IMR-90 (cell line): ENCODE data around the gene TMEM126B. TPM values are rescaled to one million over a fixed set of nuclear protein-coding genes. Genes with fewer than 3 reads are reported as not detected.
A peak's percentile ranks its signal among the peaks of the same experiment; 100 is the strongest.

Source experiments
- ATAC-seq: fragments of 200-7000 bp; cut with Tn5 transposase; 2 replicates; pipeline ENCODE4 v1.9.1; 2020; ENCODE audit warnings: low read depth, mild to moderate bottlenecking, moderate library complexity
- BruUV-seq: library from RNA; stranded (reverse); fragments of 400-500 nt; replicated peaks from 2 replicates; lab custom pipeline; 2021; lab: Mats Ljungman, UMichigan
- CTCF ChIA-PET: fragments of 300-600 bp; formaldehyde crosslinking; extraction: SDS; loops from one replicate; lab custom pipeline; 2021; ENCODE audit warnings: antibody characterized with exemption; lab: Yijun Ruan, JAX
- POLR2A ChIA-PET: fragments of 300-600 bp; sonication (Branson Sonifier 250); formaldehyde crosslinking; loops from one replicate; lab custom pipeline; 2022; ENCODE audit warnings: antibody characterized with exemption; ENCODE audit not compliant: unreplicated experiment; lab: Charles Lee
- DNase-seq: peaks from one replicate; pipeline ENCODE4 v3.0.0; 2013
- H2AFZ ChIP-seq: replicated peaks from 2 replicates; pipeline ENCODE3; 2013; ENCODE audit warnings: low read length, mild to moderate bottlenecking; ENCODE audit not compliant: poor library complexity
- H2AK5ac ChIP-seq: 2 replicates; pipeline ENCODE4 v1.6.1; 2013; ENCODE audit warnings: low read depth, low read length, inconsistent platforms
- H2AK9ac ChIP-seq: replicated peaks from 2 replicates; pipeline ENCODE3; 2013; ENCODE audit warnings: mild to moderate bottlenecking, low read depth, low read length, moderate library complexity; ENCODE audit not compliant: poor library complexity
- H2BK120ac ChIP-seq: 2 replicates; pipeline ENCODE4 v1.6.1; 2013; ENCODE audit warnings: low read depth, low read length, inconsistent platforms
- H2BK15ac ChIP-seq: 3 replicates; pipeline ENCODE4 v1.6.1; 2013; ENCODE audit warnings: low read depth, low read length, inconsistent platforms
- H2BK20ac ChIP-seq: 2 replicates; pipeline ENCODE4 v1.6.1; 2013; ENCODE audit warnings: low read depth, mild to moderate bottlenecking, inconsistent platforms, low read length, moderate library complexity
- H2BK5ac ChIP-seq: 2 replicates; pipeline ENCODE4 v1.6.1; 2013; ENCODE audit warnings: mild to moderate bottlenecking, low read depth, low read length, inconsistent platforms; ENCODE audit not compliant: poor library complexity, severe bottlenecking
- H3K14ac ChIP-seq: replicated peaks from 2 replicates; pipeline ENCODE4 v1.6.1; 2013; ENCODE audit warnings: low read depth, low read length, inconsistent platforms
- H3K18ac ChIP-seq: 2 replicates; pipeline ENCODE4 v1.6.1; 2013; ENCODE audit warnings: low read depth, low read length, control low read depth
- H3K23ac ChIP-seq: 2 replicates; pipeline ENCODE4 v1.6.1; 2013; ENCODE audit warnings: low read depth, low read length, inconsistent platforms
- H3K27ac ChIP-seq: 2 replicates; pipeline ENCODE4 v1.5.1; 2013; ENCODE audit warnings: mild to moderate bottlenecking, control low read depth, low read length; ENCODE audit not compliant: insufficient read depth
- H3K27me3 ChIP-seq: 2 replicates; pipeline ENCODE4 v1.6.1; 2013; ENCODE audit warnings: low read length; ENCODE audit not compliant: control insufficient read depth, insufficient read depth
- H3K36me3 ChIP-seq: 2 replicates; pipeline ENCODE4 v1.6.1; 2013; ENCODE audit warnings: low read length, mixed read lengths; ENCODE audit not compliant: control insufficient read depth, insufficient read depth
- H3K4ac ChIP-seq: 2 replicates; pipeline ENCODE4 v1.6.1; 2013; ENCODE audit warnings: low read depth, low read length, inconsistent platforms
- H3K4me1 ChIP-seq: 2 replicates; pipeline ENCODE4 v1.6.1; 2013; ENCODE audit warnings: low read length, mixed read lengths; ENCODE audit not compliant: control insufficient read depth, insufficient read depth
- H3K4me2 ChIP-seq: 2 replicates; pipeline ENCODE4 v1.6.1; 2013; ENCODE audit warnings: low read depth, mild to moderate bottlenecking, control low read depth, low read length, moderate library complexity
- H3K4me3 ChIP-seq: 2 replicates; pipeline ENCODE4 v1.5.1; 2013; ENCODE audit warnings: low read depth, mild to moderate bottlenecking, control low read depth, low read length, moderate library complexity; ENCODE audit not compliant: insufficient read depth
- H3K56ac ChIP-seq: 2 replicates; pipeline ENCODE4 v1.6.1; 2013; ENCODE audit warnings: low read length, inconsistent platforms; ENCODE audit not compliant: insufficient read depth; ENCODE audit errors: extremely low read depth
- H3K79me1 ChIP-seq, 2 experiments: 2 replicates each; pipeline ENCODE4 v1.6.1; 2013; ENCODE audit warnings: low read length in 2 of 2, inconsistent platforms in 1 of 2, low read depth in 1 of 2
- H3K9ac ChIP-seq: 2 replicates; pipeline ENCODE4 v1.6.1; 2013; ENCODE audit warnings: low read depth, low read length, control low read depth
- H3K9me1 ChIP-seq: 2 replicates; pipeline ENCODE4 v1.6.1; 2013; ENCODE audit warnings: low read length, inconsistent platforms; ENCODE audit not compliant: insufficient read depth
- H3K9me3 ChIP-seq: 2 replicates; pipeline ENCODE4 v1.6.1; 2013; ENCODE audit warnings: low read length; ENCODE audit not compliant: control insufficient read depth, insufficient read depth
- H4K20me1 ChIP-seq: 2 replicates; pipeline ENCODE4 v1.6.1; 2013; ENCODE audit warnings: low read length, inconsistent platforms; ENCODE audit not compliant: insufficient read depth
- H4K5ac ChIP-seq: 2 replicates; pipeline ENCODE4 v1.6.1; 2013; ENCODE audit warnings: mild to moderate bottlenecking, low read depth, low read length, control low read depth
- H4K8ac ChIP-seq, 2 experiments: 2 replicates each; pipeline ENCODE4 v1.6.1; 2013; ENCODE audit warnings: low read depth in 2 of 2, low read length in 2 of 2, control low read depth in 1 of 2, inconsistent platforms in 1 of 2
- H4K91ac ChIP-seq: 2 replicates; pipeline ENCODE4 v1.6.1; 2013; ENCODE audit warnings: low read depth, low read length, inconsistent platforms; ENCODE audit not compliant: insufficient read depth
- BHLHE40 ChIP-seq: fragments of 150-350 bp; IDR thresholded peaks from 2 replicates; pipeline ENCODE4 v1.6.1; 2016; ENCODE audit warnings: mild to moderate bottlenecking, low read depth, low read length
- CEBPB ChIP-seq: IDR thresholded peaks from 2 replicates; pipeline ENCODE4 v1.6.1; 2012; ENCODE audit warnings: low read depth, low read length, improper control_type of control experiment
- CHD1 ChIP-seq: IDR thresholded peaks from 2 replicates; pipeline ENCODE4 v1.6.1; 2012; ENCODE audit warnings: low read depth, low read length, improper control_type of control experiment
- CTCF ChIP-seq: conservative IDR thresholded peaks from 2 replicates; pipeline ENCODE4 v1.5.1; 2012; ENCODE audit warnings: mild to moderate bottlenecking, low read depth, low read length, improper control_type of control experiment
- ELK1 ChIP-seq: fragments of 150-350 bp; IDR thresholded peaks from 2 replicates; pipeline ENCODE4 v1.6.1; 2016; ENCODE audit warnings: low read depth, mild to moderate bottlenecking, low read length, moderate library complexity, borderline replicate concordance
- FOS ChIP-seq: fragments of 150-350 bp; IDR thresholded peaks from 2 replicates; pipeline ENCODE4 v1.6.1; 2016; ENCODE audit warnings: low read depth, low read length
- MAFK ChIP-seq: IDR thresholded peaks from 2 replicates; pipeline ENCODE4 v1.6.1; 2012; ENCODE audit warnings: low read depth, low read length, improper control_type of control experiment
- MAZ ChIP-seq: IDR thresholded peaks from 2 replicates; pipeline ENCODE4 v1.6.1; 2012; ENCODE audit warnings: low read depth, mild to moderate bottlenecking, low read length, improper control_type of control experiment, moderate library complexity, borderline replicate concordance
- MXI1 ChIP-seq: IDR thresholded peaks from 2 replicates; pipeline ENCODE4 v1.6.1; 2012; ENCODE audit warnings: low read depth, mild to moderate bottlenecking, low read length, moderate library complexity, borderline replicate concordance
- NFE2L2 ChIP-seq: fragments of 150-350 bp; IDR thresholded peaks from 2 replicates; pipeline ENCODE4 v1.6.1; 2016; ENCODE audit warnings: low read depth, mild to moderate bottlenecking, low read length
- POLR2A ChIP-seq: IDR thresholded peaks from 2 replicates; pipeline ENCODE4 v1.6.1; 2012; ENCODE audit warnings: mild to moderate bottlenecking, low read depth, low read length
- RAD21 ChIP-seq: IDR thresholded peaks from 2 replicates; pipeline ENCODE4 v1.6.1; 2012; ENCODE audit warnings: low read length, improper control_type of control experiment
- RCOR1 ChIP-seq: IDR thresholded peaks from 2 replicates; pipeline ENCODE4 v1.6.1; 2012; ENCODE audit warnings: mild to moderate bottlenecking, low read length, improper control_type of control experiment; ENCODE audit not compliant: insufficient replicate concordance
- RFX5 ChIP-seq: IDR thresholded peaks from 2 replicates; pipeline ENCODE4 v1.8.0; 2012; ENCODE audit warnings: low read depth, mild to moderate bottlenecking, low read length, moderate library complexity
- SMC3 ChIP-seq: fragments of 150-350 bp; IDR thresholded peaks from 2 replicates; pipeline ENCODE4 v1.6.1; 2016; ENCODE audit warnings: low read depth, mild to moderate bottlenecking, antibody characterized with exemption, low read length, moderate library complexity
- WGBS, 2 experiments: methylation state at CpG; one replicate each; pipeline versions ENCODE4 v1.1.5 to v1.1.7; 2013; ENCODE audit warnings: missing lambda C conversion rate in 2 of 2; ENCODE audit not compliant: insufficient read length in 1 of 2; ENCODE audit errors: extremely low coverage in 2 of 2; 5-methylcytosine and 5-hydroxymethylcytosine counted together
- dilution Hi-C: fragments of 300-500 bp; cut with HindIII; formaldehyde crosslinking; loops from one replicate; pipeline ENCODE4 v1.14.3; 2018; ENCODE audit warnings: low sequenced_read_pairs; ENCODE audit not compliant: unreplicated experiment
- in situ Hi-C: fragments of 300-500 bp; cut with MboI; formaldehyde crosslinking; loops from 3 replicates; pipeline ENCODE4 v1.14.3; 2019; ENCODE audit warnings: low sequenced_read_pairs, inconsistent platforms, mixed read lengths
- intact Hi-C: fragments of 100-400 bp; cut with micrococcal nuclease; formaldehyde crosslinking; loops from 2 replicates; pipeline ENCODE4 v1.10.0; 2022
- polyA plus RNA-seq, 3 experiments: library from polyadenylated mRNA; depleted of rRNA; stranded (reverse); fragments of >200 nt; gene quantifications; 2 replicates each; pipeline ENCODE4 v1.2.3, GENCODE V29; 2012; ENCODE audit warnings: low replicate concordance in 1 of 3
- total RNA-seq: library from RNA; depleted of rRNA; stranded (reverse); fragments of >200 nt; gene quantifications from 2 replicates; pipeline ENCODE4 v1.2.3, GENCODE V29; 2012

Gene TMEM126B
- total and polyA plus RNA-seq, 2 of the 4 experiments (the other 2 are of a cell fraction), result 44.6 to 56.8 TPM

DNA sequence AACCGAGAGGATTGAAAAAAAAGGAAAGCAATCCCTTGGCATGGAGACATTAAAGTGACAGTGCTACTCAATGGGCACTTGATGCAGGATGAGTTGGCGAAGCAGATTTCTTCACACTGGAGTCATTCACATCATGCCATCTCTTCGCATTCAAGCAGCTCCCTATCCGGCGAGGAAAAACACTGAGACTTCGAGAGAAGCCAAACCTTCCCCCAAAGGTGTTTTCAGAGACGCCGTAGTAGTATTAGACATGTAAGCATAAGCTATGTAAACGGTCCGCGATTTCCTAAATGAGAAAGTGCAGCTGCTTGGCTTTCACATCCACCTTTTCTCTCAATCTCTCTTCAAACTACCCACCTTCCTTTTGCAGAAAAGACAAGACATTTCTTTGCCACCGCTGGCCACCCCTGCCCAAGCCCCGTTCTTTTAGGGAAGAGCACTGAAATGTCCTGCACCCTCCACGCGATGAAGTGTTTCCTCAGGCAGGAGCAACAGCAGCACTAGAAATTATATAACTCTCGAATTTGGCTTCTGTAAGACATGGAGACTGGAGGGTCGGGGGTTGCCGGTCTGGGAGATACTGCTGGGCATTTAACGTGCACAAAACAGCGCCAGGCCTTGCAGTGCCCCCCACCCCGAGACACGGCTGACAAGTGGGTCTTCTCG, 928 bp upstream of the TMEM126B start, which contains the start of gene DLG2:
Gene DLG2 (minus strand): TSS at position 13 of the 666 bp plus-strand sequence.
- peak within 1 kb of the TSS; percentile 1; the same call in 1 of the 2 replicates for H2BK20ac ChIP-seq
- CTCF ChIA-PET, result interaction anchor here (0.7 kb wide), 1 partner anchor 32 kb away, joined by 3 read pairs; no protein-coding TSS in a partner anchor
- ATAC-seq (peak; percentile 3), DNase-seq (peak; percentile 44)
- peak within 1 kb of the TSS; percentile 68 to 90; a peak in 3 of 4 replicates for H4K8ac ChIP-seq
- in situ Hi-C loops (no loop called here), dilution Hi-C loops (no loop called here), intact Hi-C loops (loop anchor here (1.0 kb wide), 1 partner anchor 32 kb away; no protein-coding TSS in a partner anchor)
- POLR2A ChIA-PET, result interaction anchor here (1.0 to 1.4 kb wide), 3 partner anchors 10 to 37 kb away, joined by 3 to 16 read pairs (median 4); partner anchors contain the start of gene CREBZF
- 0 out of 2 replicates have a peak, but pooled peaks cover 2% of the 10 kb centered on the region for H3K36me3 ChIP-seq
- peak within 1 kb of the TSS; percentile 74 for H3K4me3 ChIP-seq
- peak within 1 kb of the TSS; percentile 84 for H3K9ac ChIP-seq
- H3K79me1 ChIP-seq, result peaks cover 4 to 30% of the 10 kb centered on the region in 2 experiments; a peak in 2 of 4 replicates
- H3K18ac ChIP-seq, result peak within 1 kb of the TSS; percentile 64
- H3K27ac ChIP-seq, result peak within 1 kb of the TSS; percentile 86
- no peak within 1 kb of the TSS for H2AK5ac ChIP-seq
- no peaks in the 10 kb centered on the region for H3K27me3 ChIP-seq
- no TSS peak for BruUV-seq
- H3K56ac ChIP-seq, result peak within 1 kb of the TSS; percentile 92
- H4K20me1 ChIP-seq, result no peaks in the 10 kb centered on the region
- H2AFZ ChIP-seq, result peak within 1 kb of the TSS; percentile 99
- H3K23ac ChIP-seq, result peak within 1 kb of the TSS; percentile 91
- H3K4ac ChIP-seq, result peak within 1 kb of the TSS; percentile 73
- H2AK9ac ChIP-seq, result peak within 1 kb of the TSS; percentile 38
- H3K4me1 ChIP-seq, result peaks cover 2% of the 10 kb centered on the region
- H3K9me1 ChIP-seq, result no peaks in the 10 kb centered on the region
- H3K4me2 ChIP-seq, result peak within 1 kb of the TSS; percentile 90
- peak within 1 kb of the TSS; percentile 80 for H2BK5ac ChIP-seq
- peak within 1 kb of the TSS; percentile 55 for H4K91ac ChIP-seq
- no peaks in the 10 kb centered on the region for H3K9me3 ChIP-seq
- peak within 1 kb of the TSS; percentile 93 for H3K14ac ChIP-seq
- H4K5ac ChIP-seq, result peak within 1 kb of the TSS; percentile 44
- peak within 1 kb of the TSS; percentile 1; the same call in 2 of the 3 replicates for H2BK15ac ChIP-seq
- 2% methylated on average over 8 of the region's 23 CpGs; no CpG with 5 or more reads in 1 of the 2 experiments for WGBS, 2 experiments
- peak within 1 kb of the TSS; percentile 70 for H2BK120ac ChIP-seq
- TF ChIP-seq RAD21 (no peak), FOS (no peak), CHD1 (no peak), POLR2A (no peak), MXI1 (0 out of 2 replicates have a peak, but pooled peaks have one; percentile 12), BHLHE40 (no peak), MAFK (no peak), NFE2L2 (no peak), CTCF (no peak), ELK1 (no peak), CEBPB (peak; percentile 47; the same call in 1 of the 2 replicates), SMC3 (no peak), RFX5 (no peak), RCOR1 (no peak), MAZ (no peak)
